Testis (tissue), 3 donors: Measurements from ENCODE around the gene RUNX1. TPM values are rescaled to one million over a fixed set of nuclear protein-coding genes. Genes with fewer than 3 reads are reported as not detected.

Experiments used
- DNase-seq: peaks from one replicate; pipeline ENCODE4 v3.0.0-alpha.2; 2019
- H3K27ac ChIP-seq, 2 donors: fragments of 200-600 bp; sonication (generic); one replicate each; pipeline ENCODE4 v1.5.1; 2019
- H3K27me3 ChIP-seq: fragments of 200-600 bp; sonication (generic); one replicate; pipeline ENCODE4 v1.5.1; 2019
- H3K36me3 ChIP-seq: fragments of 200-600 bp; sonication (generic); one replicate; pipeline ENCODE4 v1.5.1; 2017; ENCODE audit warnings: low read depth; ENCODE audit errors: missing control alignments
- H3K4me1 ChIP-seq: fragments of 200-600 bp; sonication (generic); one replicate; pipeline ENCODE4 v1.5.1; 2019
- H3K4me3 ChIP-seq, 2 donors: fragments of 200-600 bp; sonication (generic); one replicate each; pipeline ENCODE4 v1.5.1; 2017 to 2019
- H3K9me3 ChIP-seq: fragments of 200-600 bp; sonication (generic); one replicate; pipeline ENCODE4 v1.5.1; 2017
- POLR2A ChIP-seq: fragments of 450-650 bp; IDR thresholded peaks from one replicate; pipeline ENCODE4 v1.6.1; 2017; ENCODE audit warnings: antibody characterized with exemption, mild to moderate bottlenecking, moderate library complexity
- WGBS, 2 donors: methylation state at CpG; one replicate each; pipeline ENCODE4 v1.1.5; 2018; 5-methylcytosine and 5-hydroxymethylcytosine counted together
- intact Hi-C: fragments of 100-400 bp; cut with DNase I; formaldehyde crosslinking; loops from one replicate; pipeline ENCODE4 v1.15.1; 2023; ENCODE audit warnings: low total_unique reads
- polyA plus RNA-seq: library from polyadenylated mRNA; stranded (reverse); fragments of 350-450 nt; fragmentation: Illumina TruSeq; extraction: RNeasy Lipid Tissue Mini Kit (QIAGEN cat#74804); gene quantifications from one replicate; pipeline ENCODE4 v1.2.3, GENCODE V29; 2014; ENCODE audit warnings: low read depth, low replicate concordance; ENCODE audit not compliant: insufficient read depth
- total RNA-seq, 2 donors: library from RNA; depleted of rRNA; stranded (reverse); fragments of >200 nt; gene quantifications; one replicate each; pipeline ENCODE4 v1.2.3, GENCODE V29; 2016
- TF ChIP-seq, protein P1 (sequence below), 3 experiments: fragments of 450-650 bp in 2 of 3; fragments of 200-600 bp in 1 of 3; sonication (generic) in 1 of 3; IDR thresholded peaks; one replicate each; pipeline ENCODE4 v1.5.1; 2016 to 2019; ENCODE audit warnings: antibody characterized with exemption in 3 of 3, mild to moderate bottlenecking in 2 of 3, moderate library complexity in 1 of 3

Gene RUNX1
- total and polyA plus RNA-seq, 3 donors from 2014 or later, result 11.1 to 28.7 (median 24.3) TPM

DNA sequence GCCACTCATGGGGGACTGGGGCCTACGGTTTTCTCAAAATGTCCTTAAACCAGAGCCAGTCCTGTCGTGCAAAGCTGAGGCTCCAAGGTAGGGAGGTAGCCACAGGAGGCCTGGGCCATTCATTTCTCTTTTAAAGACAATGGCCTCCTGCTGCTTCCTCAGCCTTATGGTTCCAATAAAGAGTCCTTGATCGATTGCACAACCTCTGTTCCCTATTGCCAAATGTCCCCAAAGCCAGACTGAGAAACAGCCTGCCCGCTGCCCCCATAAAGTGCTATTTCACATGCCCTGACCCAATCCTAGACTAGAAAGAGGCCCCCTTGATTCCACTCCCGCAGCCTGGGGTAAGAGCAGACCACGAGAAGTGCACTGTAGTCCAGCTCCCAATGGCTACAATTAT, 213.6 kb downstream of the RUNX1 start:
- no peak overlapping the region for H3K4me3 ChIP-seq
- peak; percentile 21 for DNase-seq
- WGBS, 2 donors, result 85 to 90% methylated on average over 5 to 6 of the region's 6 CpGs
- H3K27ac ChIP-seq, result peak overlapping the region; percentile 3 to 42
- H3K27me3 ChIP-seq, result no peaks in the 10 kb centered on the region
- TF ChIP-seq, protein P1, sequence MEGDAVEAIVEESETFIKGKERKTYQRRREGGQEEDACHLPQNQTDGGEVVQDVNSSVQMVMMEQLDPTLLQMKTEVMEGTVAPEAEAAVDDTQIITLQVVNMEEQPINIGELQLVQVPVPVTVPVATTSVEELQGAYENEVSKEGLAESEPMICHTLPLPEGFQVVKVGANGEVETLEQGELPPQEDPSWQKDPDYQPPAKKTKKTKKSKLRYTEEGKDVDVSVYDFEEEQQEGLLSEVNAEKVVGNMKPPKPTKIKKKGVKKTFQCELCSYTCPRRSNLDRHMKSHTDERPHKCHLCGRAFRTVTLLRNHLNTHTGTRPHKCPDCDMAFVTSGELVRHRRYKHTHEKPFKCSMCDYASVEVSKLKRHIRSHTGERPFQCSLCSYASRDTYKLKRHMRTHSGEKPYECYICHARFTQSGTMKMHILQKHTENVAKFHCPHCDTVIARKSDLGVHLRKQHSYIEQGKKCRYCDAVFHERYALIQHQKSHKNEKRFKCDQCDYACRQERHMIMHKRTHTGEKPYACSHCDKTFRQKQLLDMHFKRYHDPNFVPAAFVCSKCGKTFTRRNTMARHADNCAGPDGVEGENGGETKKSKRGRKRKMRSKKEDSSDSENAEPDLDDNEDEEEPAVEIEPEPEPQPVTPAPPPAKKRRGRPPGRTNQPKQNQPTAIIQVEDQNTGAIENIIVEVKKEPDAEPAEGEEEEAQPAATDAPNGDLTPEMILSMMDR (IDR thresholded peaks at IDR 0.05), result no peak
- no peak for TF ChIP-seq POLR2A
- intact Hi-C loops, result no loop called here
- no peaks in the 10 kb centered on the region for H3K36me3 ChIP-seq
- peaks cover 24% of the 10 kb centered on the region for H3K4me1 ChIP-seq
- H3K9me3 ChIP-seq, result no peaks in the 10 kb centered on the region

DNA sequence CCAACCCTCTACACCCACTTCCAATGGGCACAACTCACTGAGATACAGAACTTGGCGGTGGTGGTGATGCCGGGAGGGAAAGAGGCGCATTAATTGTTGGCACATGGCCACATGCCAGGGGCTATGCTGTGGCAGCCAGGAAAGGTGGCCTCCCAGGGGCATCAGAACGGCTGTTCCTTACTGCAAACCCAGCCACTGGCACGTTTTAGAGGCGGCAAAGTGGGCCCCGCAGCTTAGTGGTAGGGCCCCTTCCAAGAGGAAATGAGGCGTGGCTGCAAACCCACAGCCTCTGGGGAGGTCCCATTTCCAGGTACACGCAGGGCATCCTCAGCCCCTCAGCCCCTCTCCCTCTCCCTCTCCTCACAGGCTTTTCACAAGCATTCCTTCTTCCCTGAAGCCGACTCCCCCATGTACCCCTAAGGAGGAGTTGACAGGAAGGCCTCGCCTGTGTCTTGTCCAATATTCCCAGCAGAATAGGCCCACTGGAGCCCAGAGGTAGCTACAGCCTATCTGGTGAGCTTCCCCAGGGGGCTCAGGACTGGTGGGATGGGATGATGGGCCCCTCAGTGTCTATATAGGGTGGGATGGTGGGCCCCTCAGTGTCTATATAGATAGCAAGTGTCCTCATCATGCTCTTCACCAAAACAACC, 214.1 kb downstream of the RUNX1 start:
- Histone ChIP-seq H3K27ac (no peak overlapping the region), H3K36me3 (no peaks in the 10 kb centered on the region), H3K4me3 (no peak overlapping the region), H3K27me3 (no peaks in the 10 kb centered on the region), H3K9me3 (no peaks in the 10 kb centered on the region), H3K4me1 (peaks cover 24% of the 10 kb centered on the region)
- intact Hi-C loops, result no loop called here
- TF ChIP-seq, protein P1 (IDR thresholded peaks at IDR 0.05), result no peak
- TF ChIP-seq POLR2A, result no peak
- DNase-seq, result no peak
- 87% methylated on average over 11 of the region's 11 CpGs for WGBS, 2 donors

DNA sequence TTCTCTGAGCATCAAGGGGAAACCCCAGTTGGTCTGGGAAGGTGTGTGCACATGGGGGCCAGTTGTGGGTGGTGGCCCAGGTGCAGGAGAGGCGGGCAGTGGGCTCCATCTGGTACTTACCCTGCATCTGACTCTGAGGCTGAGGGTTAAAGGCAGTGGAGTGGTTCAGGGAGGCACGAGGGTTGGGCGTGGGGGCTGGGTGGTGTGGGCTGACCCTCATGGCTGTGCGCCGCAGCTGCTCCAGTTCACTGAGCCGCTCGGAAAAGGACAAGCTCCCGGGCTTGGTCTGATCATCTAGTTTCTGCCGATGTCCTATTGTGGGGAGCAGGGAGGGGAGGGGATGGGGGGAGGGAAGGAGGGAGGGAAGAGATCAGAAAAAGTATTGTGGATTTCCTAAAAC, 214.8 kb downstream of the RUNX1 start:
- intact Hi-C loops, result no loop called here
- WGBS, 2 donors, result 94 to 97% methylated on average over 9 of the region's 9 CpGs
- TF ChIP-seq, protein P1 (IDR thresholded peaks at IDR 0.05), result no peak
- TF ChIP-seq POLR2A, result no peak
- Histone ChIP-seq H3K36me3 (no peaks in the 10 kb centered on the region), H3K27ac (no peak overlapping the region), H3K4me1 (peaks cover 24% of the 10 kb centered on the region), H3K27me3 (no peaks in the 10 kb centered on the region), H3K9me3 (no peaks in the 10 kb centered on the region), H3K4me3 (no peak overlapping the region)
- no peak for DNase-seq

DNA sequence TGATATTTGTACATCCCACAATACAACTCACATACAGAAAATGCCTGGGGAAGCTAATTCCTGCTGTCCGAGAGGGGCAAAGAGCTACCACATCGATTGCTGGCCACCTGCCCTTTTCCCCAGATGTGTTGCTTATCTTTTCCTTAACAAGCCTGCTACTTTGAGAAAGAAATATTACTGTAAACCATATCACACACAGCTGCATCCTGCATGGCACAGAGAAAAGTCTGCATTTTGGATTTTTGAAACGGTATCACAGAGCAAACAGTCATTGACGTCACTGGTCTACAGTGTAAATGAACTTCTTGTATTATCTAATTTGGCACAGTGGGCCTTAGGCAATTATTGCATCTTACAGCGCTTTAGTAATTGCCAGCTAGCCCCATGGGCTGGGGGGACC, 215.6 kb downstream of the RUNX1 start:
- intact Hi-C loops, result no loop called here
- DNase-seq, result no peak
- Histone ChIP-seq H3K36me3 (no peaks in the 10 kb centered on the region), H3K4me3 (no peak overlapping the region), H3K27me3 (no peaks in the 10 kb centered on the region), H3K27ac (no peak overlapping the region), H3K9me3 (no peaks in the 10 kb centered on the region), H3K4me1 (peaks cover 24% of the 10 kb centered on the region)
- no peak for TF ChIP-seq POLR2A
- WGBS, 2 donors, result 79 to 80% methylated on average over 5 of the region's 5 CpGs

DNA sequence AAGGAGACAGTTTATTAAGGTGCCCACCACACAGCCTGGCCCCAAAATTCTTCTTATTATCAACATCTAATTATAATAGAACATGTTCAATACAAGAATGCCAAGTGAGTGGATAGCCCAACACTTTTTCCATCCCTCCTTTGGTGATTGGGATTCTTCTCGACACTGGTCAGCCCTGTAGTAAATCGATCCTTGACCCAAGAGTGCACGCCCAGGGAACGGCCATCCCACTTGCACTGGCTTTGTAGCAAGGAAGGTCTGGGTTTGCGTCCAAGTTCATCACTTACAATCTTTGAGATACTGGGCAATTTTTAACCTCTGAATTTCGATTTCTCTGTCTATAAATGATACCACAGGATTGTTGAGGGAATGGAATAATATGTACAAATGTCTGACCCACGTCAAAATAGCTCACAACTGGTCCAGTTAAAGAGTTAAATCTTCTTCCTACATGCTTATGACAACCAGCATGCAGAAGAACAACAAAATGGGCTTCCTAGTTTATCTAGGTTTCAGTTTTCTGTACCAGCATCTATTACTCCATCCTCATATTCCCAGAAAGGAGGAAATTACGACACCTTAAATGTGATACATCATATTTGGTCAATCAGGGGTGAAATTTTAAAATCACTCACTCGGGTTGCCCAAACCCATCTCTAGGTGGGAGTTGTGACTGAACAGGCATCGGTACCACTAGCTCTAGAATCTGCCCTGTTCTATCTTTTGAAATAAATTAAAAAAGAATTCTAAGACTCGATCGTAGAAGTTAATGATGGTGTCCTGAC, 218.5 kb downstream of the RUNX1 start:
- no peak overlapping the region for H3K27ac ChIP-seq
- intact Hi-C loops, result no loop called here

More for the DNA sequence above, 218.5 kb downstream of the RUNX1 start:
- 87 to 93% methylated on average over 12 of the region's 12 CpGs for WGBS, 2 donors
- H3K4me3 ChIP-seq, result no peak overlapping the region
- no peaks in the 10 kb centered on the region for H3K9me3 ChIP-seq
- DNase-seq, result no peak
- no peaks in the 10 kb centered on the region for H3K36me3 ChIP-seq
- no peaks in the 10 kb centered on the region for H3K27me3 ChIP-seq
- TF ChIP-seq, protein P1 (IDR thresholded peaks at IDR 0.05), result no peak
- TF ChIP-seq POLR2A, result no peak
- peaks cover 4% of the 10 kb centered on the region for H3K4me1 ChIP-seq
